ENCODE results near the gene SERPINB2. TPM values are rescaled to one million over a fixed set of nuclear protein-coding genes. Genes with fewer than 3 reads are reported as not detected.
"Not testable (repeated sequence)": the region's sequence is repeated elsewhere in the genome, so short reads cannot be mapped to it uniquely, and the experiment has no call there.

The SERPINB2 gene
- total RNA-seq, 2 experiments from 2014 or later: not detected

GRCh38 chr18:63928331-63928730 lies 40.8 kb downstream of the SERPINB2 start:
- DNase-seq: no peak
- Mint-ChIP-seq H3K9me3 (no peaks in the 10 kb centered on the region), H3K36me3 (ENCODE audit: low read depth) (no peaks in the 10 kb centered on the region), H3K4me1 (no peaks in the 10 kb centered on the region), H3K27me3 (peaks cover 26% of the 10 kb centered on the region), H3K27ac (no peak overlapping the region), H3K4me3 (no peak overlapping the region)
- POLR2A ChIA-PET: interaction anchor here (0.5 kb wide), 1 partner anchor 8 kb away, joined by 3 read pairs; no protein-coding TSS in a partner anchor
- CTCF ChIA-PET: interaction anchor here (0.9 kb wide), 1 partner anchor 8 kb away, joined by 3 read pairs; no protein-coding TSS in a partner anchor

- H3K27ac Mint-ChIP-seq; H3K4me1 Mint-ChIP-seq; H3K9me3 Mint-ChIP-seq; H3K4me3 Mint-ChIP-seq; CTCF ChIA-PET; H3K36me3 Mint-ChIP-seq (ENCODE audit: low read depth); POLR2A ChIA-PET; DNase-seq: not testable (repeated sequence)
- peaks cover 20% of the 10 kb centered on the region for H3K27me3 Mint-ChIP-seq
Measured at GRCh38 chr18:63929369-63929768, 41.9 kb downstream of the SERPINB2 start.

DNA sequence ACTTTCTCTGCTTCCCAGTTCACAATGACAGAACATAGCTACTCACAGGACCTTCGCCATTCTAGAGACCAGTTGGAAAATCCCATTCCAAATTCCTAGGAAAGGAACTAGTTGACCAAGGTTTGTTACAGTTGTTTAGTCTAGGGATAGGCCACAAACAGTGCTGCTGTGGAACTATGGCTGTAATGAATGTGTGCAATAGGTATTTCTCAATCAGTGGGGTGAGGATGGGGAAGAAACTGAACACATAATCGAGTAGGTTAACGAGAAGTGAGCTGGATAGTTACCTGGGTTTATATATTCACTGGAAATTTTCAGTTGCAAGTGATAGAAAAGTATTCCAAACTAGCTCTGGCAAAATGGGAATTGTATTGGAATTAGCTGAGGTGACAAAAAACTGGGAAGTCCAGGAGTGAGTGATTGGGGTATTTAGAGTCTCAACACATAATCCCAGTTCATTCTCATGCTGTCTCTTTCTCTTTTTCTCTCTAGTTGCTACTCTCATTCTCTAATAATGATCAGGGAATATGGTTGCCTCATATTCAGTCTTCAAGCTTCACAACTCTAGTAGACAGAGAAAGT lies 43.4 kb downstream of the SERPINB2 start:
- H3K36me3 Mint-ChIP-seq (ENCODE audit: low read depth): no peaks in the 10 kb centered on the region
- DNase-seq: no peak
- ChIA-PET POLR2A (no interaction called here), CTCF (no interaction called here)
- H3K9me3 Mint-ChIP-seq: no peaks in the 10 kb centered on the region
- no peak overlapping the region for H3K4me3 Mint-ChIP-seq
- peaks cover 25% of the 10 kb centered on the region for H3K27me3 Mint-ChIP-seq
- H3K4me1 Mint-ChIP-seq: no peaks in the 10 kb centered on the region
- no peak overlapping the region for H3K27ac Mint-ChIP-seq

DNA sequence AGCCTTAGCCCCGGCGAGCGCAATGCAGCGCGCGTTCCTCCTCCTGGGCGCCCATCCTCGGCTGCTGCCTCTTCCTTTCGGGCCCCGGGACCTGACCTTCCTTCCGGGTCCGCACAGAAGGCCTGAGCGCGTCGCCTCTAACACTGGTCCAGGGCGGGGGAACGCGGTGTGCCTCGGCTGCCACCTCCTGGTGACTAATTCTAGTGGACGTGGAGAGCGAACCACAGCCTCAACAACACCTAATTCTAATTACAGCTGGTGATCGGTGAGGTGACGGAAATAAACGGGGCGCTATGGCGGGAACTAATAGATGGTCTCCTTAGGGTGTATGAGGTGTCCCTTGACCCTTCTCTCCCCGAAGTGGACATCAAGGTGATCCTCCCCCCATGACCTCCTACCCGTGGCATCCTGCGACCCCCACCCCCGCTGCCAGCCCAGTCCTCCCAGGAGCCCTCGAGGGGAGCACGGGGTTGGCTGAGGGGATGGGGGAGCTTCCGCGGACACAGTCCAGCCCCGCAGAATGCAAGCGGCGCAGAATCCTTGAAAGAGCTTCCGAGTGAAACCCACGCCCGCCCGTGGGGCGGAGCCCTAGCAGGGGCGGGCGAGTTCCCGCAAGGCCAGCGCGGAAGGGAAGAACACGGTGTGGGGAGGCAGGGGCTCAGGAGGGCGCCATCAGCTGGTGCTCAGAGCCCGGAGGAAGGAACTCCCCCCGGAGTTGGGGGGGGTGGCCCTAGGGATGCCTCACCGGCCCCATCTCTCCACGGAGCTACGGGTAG lies 48.8 kb downstream of the SERPINB2 start:
- peaks cover 3% of the 10 kb centered on the region for H3K4me1 Mint-ChIP-seq
- H3K27ac Mint-ChIP-seq: no peak overlapping the region
- H3K27me3 Mint-ChIP-seq: peaks cover 17% of the 10 kb centered on the region

DNA sequence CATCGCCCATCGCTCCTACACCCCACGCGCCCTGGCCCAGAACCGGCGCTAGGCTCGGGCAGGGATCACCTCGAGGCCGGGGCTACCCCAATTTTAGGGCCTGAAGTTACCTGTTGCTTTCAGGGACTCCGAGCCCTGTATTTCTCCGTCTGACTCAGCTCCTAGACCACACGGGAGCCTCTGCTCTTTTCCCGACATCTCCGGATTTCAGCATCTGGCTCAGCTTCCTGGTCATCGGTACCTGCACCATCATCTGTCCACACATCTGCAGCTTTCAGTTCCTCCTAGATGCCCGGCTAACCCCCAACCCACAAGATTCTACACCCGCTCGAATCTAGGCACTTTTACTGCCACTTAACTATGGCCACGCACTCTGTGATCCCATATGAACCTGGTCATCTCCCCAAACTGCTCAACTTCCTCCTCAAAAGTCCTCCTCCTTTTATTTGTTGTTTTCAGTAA lies 49.5 kb downstream of the SERPINB2 start:
- CTCF ChIA-PET: interaction anchor here (0.8 to 2.4 kb wide), 18 partner anchors 8 to 430 kb away, joined by 3 to 17 read pairs (median 4); no protein-coding TSS in a partner anchor
- H3K4me3 Mint-ChIP-seq: no peak overlapping the region
- no peaks in the 10 kb centered on the region for H3K36me3 Mint-ChIP-seq (ENCODE audit: low read depth)
- POLR2A ChIA-PET: interaction anchor here (0.7 to 1.8 kb wide), 2 partner anchors 12 to 110 kb away, joined by 3 to 4 read pairs; partner anchors contain the start of gene HMSD
- no peak overlapping the region for H3K27ac Mint-ChIP-seq
- peaks cover 21% of the 10 kb centered on the region for H3K27me3 Mint-ChIP-seq
- H3K4me1 Mint-ChIP-seq: peaks cover 3% of the 10 kb centered on the region
- no peak for DNase-seq
- H3K9me3 Mint-ChIP-seq: no peaks in the 10 kb centered on the region

More for the DNA sequence above, 48.8 kb downstream of the SERPINB2 start:
- Mint-ChIP-seq H3K4me3 (peak overlapping the region; percentile 71), H3K9me3 (no peaks in the 10 kb centered on the region), H3K36me3 (ENCODE audit: low read depth) (no peaks in the 10 kb centered on the region)
- ChIA-PET CTCF (interaction anchor here (0.7 to 2.4 kb wide), 26 partner anchors 8 to 429 kb away, joined by 3 to 17 read pairs (median 4); partner anchors contain the start of genes HMSD and SERPINB2), POLR2A (interaction anchor here (0.6 to 1.8 kb wide), 3 partner anchors 8 to 109 kb away, joined by 3 to 4 read pairs (median 3); partner anchors contain the start of gene HMSD)
- peak; percentile 76 for DNase-seq

- Mint-ChIP-seq H3K36me3 (ENCODE audit: low read depth) (no peaks in the 10 kb centered on the region), H3K27me3 (peaks cover 40% of the 10 kb centered on the region), H3K4me3 (no peak overlapping the region), H3K27ac (no peak overlapping the region), H3K9me3 (no peaks in the 10 kb centered on the region), H3K4me1 (peaks cover 3% of the 10 kb centered on the region)
- POLR2A ChIA-PET: no interaction called here
- no peak for DNase-seq
- CTCF ChIA-PET: no interaction called here
Measured at GRCh38 chr18:63940008-63940407, 52.5 kb downstream of the SERPINB2 start.

- H3K4me1 Mint-ChIP-seq; H3K4me3 Mint-ChIP-seq; POLR2A ChIA-PET; H3K27ac Mint-ChIP-seq; H3K9me3 Mint-ChIP-seq; DNase-seq; CTCF ChIA-PET; H3K36me3 Mint-ChIP-seq (ENCODE audit: low read depth): not testable (repeated sequence)
- peaks cover 39% of the 10 kb centered on the region for H3K27me3 Mint-ChIP-seq
Measured at GRCh38 chr18:63940543-63941050, 53.1 kb downstream of the SERPINB2 start.

DNA sequence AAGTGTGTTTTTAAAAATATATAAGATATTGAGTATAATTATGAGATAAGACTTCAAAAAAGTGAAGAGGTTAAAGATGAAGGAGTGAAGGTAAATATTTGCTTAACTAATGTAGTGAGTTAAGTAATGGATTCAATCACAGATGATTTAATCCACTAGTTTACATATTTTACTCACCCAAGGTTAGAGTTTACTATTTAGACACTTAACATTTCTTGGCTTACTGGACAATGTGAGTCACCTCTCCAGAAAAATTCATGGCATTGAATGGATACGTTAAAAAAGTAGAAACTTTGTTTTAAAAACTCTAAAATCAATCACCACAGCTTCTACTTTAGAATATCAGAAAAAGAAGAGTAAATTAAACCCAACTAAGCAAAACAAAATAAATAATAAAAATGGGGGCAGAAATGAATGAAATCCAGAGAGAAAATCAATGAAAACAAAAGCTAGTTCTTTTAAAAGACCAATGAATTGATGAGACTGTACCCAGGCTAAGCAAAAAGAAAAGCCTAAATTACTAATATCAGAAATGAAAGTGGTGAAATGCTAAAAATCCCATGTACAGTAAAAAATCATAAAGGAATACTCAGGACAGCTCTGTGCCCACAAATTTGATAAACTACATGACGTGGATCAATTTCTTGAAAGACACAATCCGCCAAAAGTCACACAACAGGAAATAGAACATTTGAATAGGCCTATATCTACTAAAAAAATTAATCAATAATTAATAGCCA lies 59.7 kb downstream of the SERPINB2 start:
- H3K27me3 Mint-ChIP-seq: peaks cover 43% of the 10 kb centered on the region
- no peak for DNase-seq
- peaks cover 34% of the 10 kb centered on the region for H3K4me1 Mint-ChIP-seq
- H3K4me3 Mint-ChIP-seq: no peak overlapping the region
- peaks cover 6% of the 10 kb centered on the region for H3K36me3 Mint-ChIP-seq (ENCODE audit: low read depth)
- ChIA-PET POLR2A (no interaction called here), CTCF (no interaction called here)
- H3K9me3 Mint-ChIP-seq: no peaks in the 10 kb centered on the region
- H3K27ac Mint-ChIP-seq: no peak overlapping the region

DNA sequence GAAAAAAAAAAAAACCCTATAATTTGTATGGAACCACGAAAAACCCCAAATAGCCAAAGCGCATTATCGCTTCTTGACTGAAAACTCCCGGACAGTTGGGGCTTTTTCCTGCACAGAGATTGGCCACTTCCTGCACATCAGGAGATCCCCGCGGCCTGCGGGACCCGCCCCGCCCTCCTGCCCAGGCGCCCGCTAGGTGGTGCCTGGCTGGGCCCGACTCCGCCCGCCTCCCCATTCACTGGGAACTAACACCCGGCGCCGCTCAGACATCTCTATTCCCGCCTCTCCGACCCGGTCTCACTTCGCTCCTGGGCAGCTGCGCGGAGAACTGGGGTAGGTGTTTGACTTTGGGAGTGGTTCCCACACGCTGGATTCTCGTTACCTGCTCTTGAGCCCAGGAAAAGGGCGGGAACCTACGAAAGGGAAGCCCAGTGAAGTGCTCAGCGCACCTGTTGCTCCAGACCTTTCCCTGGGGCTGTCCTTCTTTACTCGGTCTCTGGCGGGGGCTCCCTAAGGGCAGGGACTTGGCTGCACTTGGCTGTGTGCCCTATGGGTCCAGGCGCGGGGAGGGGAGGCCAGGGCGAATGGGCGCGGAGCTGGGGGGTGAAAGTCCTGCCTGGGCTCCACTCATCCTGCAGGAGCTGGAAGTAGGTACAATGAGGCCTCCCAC lies 61.7 kb downstream of the SERPINB2 start, which contains the start of gene HMSD:
Gene HMSD, plus strand, starts transcription at position 234 of the 670 bp plus-strand sequence. CDS start 4,155 bp downstream, outside the sequence.
- DNase-seq: peak; percentile 71
- H3K36me3 Mint-ChIP-seq (ENCODE audit: low read depth): peaks cover 6% of the 10 kb centered on the region
- peaks cover 34% of the 10 kb centered on the region for H3K4me1 Mint-ChIP-seq
- H3K27ac Mint-ChIP-seq: peak within 1 kb of the TSS; percentile 16
- no peaks in the 10 kb centered on the region for H3K9me3 Mint-ChIP-seq
- POLR2A ChIA-PET: interaction anchor here (0.7 to 1.6 kb wide), 2 partner anchors 12 to 21 kb away, joined by 4 read pairs; no protein-coding TSS in a partner anchor
- peaks cover 23% of the 10 kb centered on the region for H3K27me3 Mint-ChIP-seq
- H3K4me3 Mint-ChIP-seq: peak within 1 kb of the TSS; percentile 75
- CTCF ChIA-PET: interaction anchor here (0.7 to 1.0 kb wide), 4 partner anchors 13 to 406 kb away, joined by 3 to 6 read pairs (median 4); no protein-coding TSS in a partner anchor

GRCh38 chr18:63951302-63951705 lies 63.8 kb downstream of the SERPINB2 start:
- Mint-ChIP-seq H3K36me3 (ENCODE audit: low read depth) (peaks cover 6% of the 10 kb centered on the region), H3K4me3 (peak overlapping the region; percentile 0), H3K9me3 (no peaks in the 10 kb centered on the region), H3K4me1 (peaks cover 34% of the 10 kb centered on the region), H3K27me3 (peaks cover 7% of the 10 kb centered on the region), H3K27ac (no peak overlapping the region)
- POLR2A ChIA-PET: no interaction called here
- CTCF ChIA-PET: interaction anchor here (0.7 to 1.3 kb wide), 3 partner anchors 12 to 19 kb away, joined by 3 to 6 read pairs (median 3); no protein-coding TSS in a partner anchor
- no peak for DNase-seq

All from activated CD4-positive, alpha-beta memory T cell treated with anti-CD3 and anti-CD28 coated beads, Interleukin-2, amount 10 ng/mL, durations not matched to agents 7 days and 5 days (primary cell).